ENCODE measurements around the gene SH3RF2.
"Not testable (repeated sequence)": the region's sequence is repeated elsewhere in the genome, so short reads cannot be mapped to it uniquely, and the experiment has no call there.

SH3RF2 gene

GRCh38 chr5:146098047-146098446 is 161.7 kb downstream of the SH3RF2 start:
- DNase-seq, result no peak

- DNase-seq, result no peak
These were observed 165.3 kb downstream of the SH3RF2 start for GRCh38 chr5:146101646-146102045.

DNA sequence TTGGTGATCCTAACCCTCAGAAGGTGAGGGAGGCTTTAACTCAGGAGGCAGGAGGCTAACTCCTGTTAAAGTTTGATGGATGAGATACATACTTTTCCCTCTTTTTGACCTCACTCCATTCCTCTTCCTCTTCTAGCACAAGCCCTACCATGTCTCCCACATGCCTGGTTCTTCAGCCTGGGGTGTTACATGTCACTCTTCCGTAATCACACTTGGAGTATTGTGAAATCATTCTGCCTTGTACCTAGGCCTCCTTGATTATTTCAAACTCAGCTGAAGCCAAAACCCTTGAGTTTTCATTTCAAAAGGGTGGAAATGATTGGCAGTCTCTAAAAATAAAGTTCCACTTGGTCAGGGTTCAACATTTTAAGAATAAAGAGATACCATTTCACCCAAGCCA is 167.2 kb downstream of the SH3RF2 start:
- DNase-seq, result no peak

- DNase-seq, result no peak
These were observed 169.1 kb downstream of the SH3RF2 start, which contains the start of gene PLAC8L1 for GRCh38 chr5:146105477-146105876. TSS of gene PLAC8L1 (minus strand) at chr5:146105577. CDS start at chr5:146104311, 1,266 bp downstream.

DNA sequence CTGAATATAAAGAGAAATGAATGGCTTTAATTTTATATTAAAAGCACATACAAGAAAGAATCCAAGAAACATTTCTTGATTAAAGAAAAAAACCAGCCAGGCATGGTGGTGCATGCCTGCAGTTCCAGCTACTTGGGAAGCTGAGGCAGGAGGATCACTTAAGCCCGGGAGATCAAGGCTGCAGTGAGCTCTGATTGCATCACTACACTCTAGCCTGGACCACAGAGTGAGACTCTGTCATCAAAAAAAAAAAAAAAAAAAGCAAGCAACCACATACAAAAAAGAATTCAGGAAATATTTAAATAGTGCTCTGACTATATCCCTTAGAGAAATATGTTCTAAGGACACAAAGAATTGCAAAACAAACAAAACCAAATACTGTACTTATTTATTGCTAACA is 171.5 kb downstream of the SH3RF2 start:
- no peak for DNase-seq

DNA sequence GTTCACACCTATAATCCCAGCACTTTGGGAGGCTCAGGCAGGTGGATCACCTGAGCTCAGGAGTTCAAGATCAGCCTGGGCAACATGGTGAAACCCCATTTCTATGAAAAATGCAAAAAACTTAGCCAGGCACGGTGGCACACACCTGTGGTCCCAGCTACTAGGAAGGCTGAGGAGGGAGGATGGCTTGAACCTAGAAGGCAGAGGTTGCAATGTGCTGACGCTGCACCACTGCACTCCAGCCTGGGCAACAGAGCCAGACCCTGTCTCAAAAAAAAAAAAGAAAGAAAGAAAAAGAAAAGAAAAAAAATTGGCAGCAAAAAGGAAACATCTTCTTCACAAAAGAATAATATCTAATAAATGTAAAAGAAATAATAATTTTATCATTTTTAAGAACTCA is 172.5 kb downstream of the SH3RF2 start:
- not testable (repeated sequence) for DNase-seq

GRCh38 chr5:146109379-146109778 is 173.0 kb downstream of the SH3RF2 start:
- DNase-seq, result no peak

GRCh38 chr5:146111409-146111808 is 175.0 kb downstream of the SH3RF2 start:
- no peak for DNase-seq

- DNase-seq, result no peak
These were observed 176.1 kb downstream of the SH3RF2 start for GRCh38 chr5:146112476-146112875.

All from SW 1271 (cell line).